GM12878 (cell line): ENCODE results near the gene POLE4. TPM values are rescaled to one million over a fixed set of nuclear protein-coding genes. Genes with fewer than 3 reads are reported as not detected.

Source experiments
- ATAC-seq: fragments of 200-7000 bp; cut with Tn5 transposase; 3 replicates; pipeline ENCODE4 v1.9.1; 2020; ENCODE audit warnings: mild to moderate bottlenecking, moderate library complexity
- BruUV-seq: library from RNA; stranded (reverse); fragments of 400-500 nt; replicated peaks from 2 replicates; lab custom pipeline; 2021; lab: Mats Ljungman, UMichigan
- CTCF ChIA-PET: fragments of 300-600 bp; sonication (Branson Sonifier 250); formaldehyde crosslinking; extraction: SDS; loops from one replicate; lab custom pipeline; 2021; ENCODE audit warnings: inconsistent platforms; lab: Yijun Ruan, JAX
- POLR2A ChIA-PET: fragments of 350-600 bp; formaldehyde crosslinking; extraction: SDS; loops from one replicate; lab custom pipeline; 2021; ENCODE audit warnings: inconsistent platforms; lab: Charles Lee
- RAD21 ChIA-PET: fragments of 300-600 bp; sonication (Branson Sonifier 250); formaldehyde crosslinking; loops from one replicate; lab custom pipeline; 2023; ENCODE audit warnings: antibody characterized with exemption; ENCODE audit not compliant: unreplicated experiment; lab: Charles Lee
- SMC1A ChIA-PET: fragments of 300-600 bp; sonication (Branson Sonifier 250); formaldehyde crosslinking; loops from one replicate; lab custom pipeline; 2023; ENCODE audit not compliant: unreplicated experiment, uncharacterized antibody; lab: Charles Lee
- DNase-seq: peaks from one replicate; pipeline ENCODE4 v3.0.0-alpha.2; 2011; ENCODE audit warnings: low read depth, low spot score
- FAIRE-seq: peaks from 3 replicates; lab custom pipeline; 2011; peaks lifted over from hg19 to GRCh38; lab: Jason Lieb, UNC
- H2AFZ ChIP-seq: 2 replicates; pipeline ENCODE4 v1.6.0; 2011; ENCODE audit warnings: low read depth, low read length, control low read depth; ENCODE audit not compliant: control insufficient read depth
- H3K27ac ChIP-seq: 2 replicates; pipeline ENCODE4 v1.5.1; 2011; ENCODE audit warnings: control low read depth; ENCODE audit not compliant: control insufficient read depth, insufficient read depth
- H3K27me3 ChIP-seq, 2 experiments: replicated peaks in 1 of 2; 2 replicates each; pipeline versions ENCODE4 v1.6.0 to v1.6.1; 2011; ENCODE audit warnings: low read length in 1 of 2; ENCODE audit not compliant: control insufficient read depth in 2 of 2, insufficient read depth in 2 of 2
- H3K36me3 ChIP-seq, 2 experiments: 2 replicates each; pipeline ENCODE4 v1.5.1; 2011; ENCODE audit warnings: low read length in 1 of 2; ENCODE audit not compliant: control insufficient read depth in 2 of 2, insufficient read depth in 2 of 2
- H3K4me1 ChIP-seq: 2 replicates; pipeline ENCODE4 v1.6.1; 2011; ENCODE audit warnings: mild to moderate bottlenecking, low read length, moderate library complexity, mixed read lengths; ENCODE audit not compliant: control insufficient read depth, insufficient read depth
- H3K4me2 ChIP-seq: 2 replicates; pipeline ENCODE4 v1.6.0; 2011; ENCODE audit warnings: control low read depth; ENCODE audit not compliant: control insufficient read depth, insufficient read depth
- H3K4me3 ChIP-seq: fragments of 200-600 bp; sonication (generic); 2 replicates; pipeline ENCODE4 v1.5.1; 2016
- H3K79me2 ChIP-seq: 2 replicates; pipeline ENCODE4 v1.6.0; 2011; ENCODE audit warnings: low read length; ENCODE audit not compliant: control insufficient read depth, insufficient read depth
- H3K9ac ChIP-seq: 2 replicates; pipeline ENCODE4 v1.8.0; 2011; ENCODE audit warnings: low read length, control low read depth, mixed read lengths; ENCODE audit not compliant: control insufficient read depth, insufficient read depth
- H3K9me3 ChIP-seq: replicated peaks from 3 replicates; pipeline ENCODE4 v1.5.1; 2011; ENCODE audit warnings: mild to moderate bottlenecking, low read length; ENCODE audit not compliant: control insufficient read depth, insufficient read depth
- H4K20me1 ChIP-seq: 2 replicates; pipeline ENCODE4 v1.6.0; 2011; ENCODE audit not compliant: control insufficient read depth, insufficient read depth
- MYB ChIP-seq: fragments of 150-350 bp; IDR thresholded peaks from 2 replicates; pipeline ENCODE4 v1.6.1; 2014; ENCODE audit warnings: mild to moderate bottlenecking, low read depth, low read length, borderline replicate concordance
- NFYA ChIP-seq: IDR thresholded peaks from 2 replicates; pipeline ENCODE4 v1.6.1; 2011; ENCODE audit warnings: low read depth, mild to moderate bottlenecking, low read length, improper control_type of control experiment, borderline replicate concordance
- RFX5 ChIP-seq: IDR thresholded peaks from 2 replicates; pipeline ENCODE4 v1.6.1; 2011; ENCODE audit warnings: low read depth, low read length, improper control_type of control experiment
- TAF1 ChIP-seq: IDR thresholded peaks from 2 replicates; pipeline ENCODE4 v1.6.1; 2011; ENCODE audit warnings: mild to moderate bottlenecking, low read depth, low read length, borderline replicate concordance
- WGBS: methylation state at CpG from one replicate; pipeline ENCODE4 v1.1.6; 2016; ENCODE audit warnings: low lambda C conversion rate; ENCODE audit not compliant: insufficient replicate concordance, insufficient coverage; ENCODE audit errors: missing lambda C conversion rate; 5-methylcytosine and 5-hydroxymethylcytosine counted together
- in situ Hi-C: fragments of 300-500 bp; cut with MboI; formaldehyde crosslinking; loops from 9 replicates; pipeline ENCODE4 v1.14.3; 2018; ENCODE audit warnings: mixed read lengths
- intact Hi-C: fragments of 100-400 bp; cut with micrococcal nuclease; formaldehyde crosslinking; loops from one replicate; pipeline ENCODE4 v1.14.2; 2022; ENCODE audit not compliant: unreplicated experiment
- polyA plus RNA-seq, 11 experiments: library from polyadenylated mRNA; depleted of rRNA in 4 of 11; unstranded in 6 of 11; stranded (reverse) in 5 of 11; fragments of >200 nt; fragmentation: Nextera tagmentation in 4 of 11; fragmentation: Illumina TruSeq in 1 of 11; extraction: Ambion mirVana in 4 of 11; extraction: Trizol in 1 of 11; gene quantifications; 1 replicate in 1 of 11; 2 replicates in 10 of 11; pipeline versions ENCODE4 v1.2.1 to v1.2.3, GENCODE V29; 2011 to 2016; ENCODE audit warnings: inconsistent platforms in 2 of 11, missing spikeins in 2 of 11, low read depth in 1 of 11
- total RNA-seq, 4 experiments: library from RNA; depleted of rRNA in 3 of 4; stranded (reverse); fragments of >200 nt in 3 of 4; fragmentation: Illumina TruSeq in 1 of 4; extraction: Trizol in 1 of 4; gene quantifications; 2 replicates each; pipeline versions ENCODE4 v1.2.1 to v1.2.3, GENCODE V29; 2013 to 2021
- TF ChIP-seq, protein P1 (sequence below): IDR thresholded peaks from 2 replicates; pipeline ENCODE4 v1.6.1; 2011; ENCODE audit warnings: borderline replicate concordance, low read depth, mild to moderate bottlenecking, moderate library complexity, mixed read lengths, low read length; ENCODE audit not compliant: insufficient read depth; ENCODE audit errors: extremely low read length
- TF ChIP-seq, protein P2 (sequence below): fragments of 450-650 bp; formaldehyde crosslinking; IDR thresholded peaks from 2 replicates; pipeline ENCODE4 v1.5.0; 2022; ENCODE audit warnings: mild to moderate bottlenecking, missing genetic modification characterization

Gene POLE4
- total and polyA plus RNA-seq, 10 of the 15 experiments (the other 5 are each of a cell fraction or from before 2014, with no cell fraction given): 38.5 to 221 (median 66.8) TPM

DNA sequence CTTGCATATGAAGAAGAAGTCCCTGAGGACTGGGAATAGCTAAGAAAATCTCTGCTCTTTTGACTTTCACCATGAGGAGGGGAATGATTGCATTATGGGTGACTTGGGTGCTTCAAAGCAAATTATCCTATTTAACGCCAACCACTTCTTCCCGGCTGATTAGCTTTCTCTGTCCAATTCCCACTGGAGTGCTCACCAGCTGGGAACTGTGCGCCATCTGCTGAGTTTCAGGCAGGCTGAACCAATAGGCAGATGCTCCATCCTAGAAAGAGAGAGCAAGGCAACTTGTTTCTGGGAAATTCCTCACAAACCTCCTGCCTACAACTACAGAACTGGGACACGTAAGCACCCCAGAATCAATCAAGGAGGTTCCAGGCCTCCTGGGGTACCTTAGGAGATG, 49.4 kb downstream of the POLE4 start:
- H3K27ac ChIP-seq: no peak overlapping the region
- 81% methylated on average over 4 of the region's 4 CpGs for WGBS
- intact Hi-C loops (no loop called here), in situ Hi-C loops (no loop called here)
- RAD21 ChIA-PET: no interaction called here
- H3K36me3 ChIP-seq: no peaks in the 10 kb centered on the region
- no peaks in the 10 kb centered on the region for H3K9me3 ChIP-seq
- ATAC-seq (no peak), DNase-seq (no peak), FAIRE-seq (no peak)
- SMC1A ChIA-PET: no interaction called here
- no TSS peak for BruUV-seq
- no peak overlapping the region for H3K4me3 ChIP-seq
- H3K4me2 ChIP-seq: no peak overlapping the region
- POLR2A ChIA-PET: no interaction called here
- no peak overlapping the region for H3K9ac ChIP-seq
- H3K79me2 ChIP-seq: no peaks in the 10 kb centered on the region
- H4K20me1 ChIP-seq: no peaks in the 10 kb centered on the region
- H2AFZ ChIP-seq: no peak overlapping the region
- H3K27me3 ChIP-seq: no peaks in the 10 kb centered on the region
- H3K4me1 ChIP-seq: no peaks in the 10 kb centered on the region
- TF ChIP-seq NFYA (no peak), TAF1 (no peak), MYB (no peak), RFX5 (no peak)
- TF ChIP-seq, protein P1, sequence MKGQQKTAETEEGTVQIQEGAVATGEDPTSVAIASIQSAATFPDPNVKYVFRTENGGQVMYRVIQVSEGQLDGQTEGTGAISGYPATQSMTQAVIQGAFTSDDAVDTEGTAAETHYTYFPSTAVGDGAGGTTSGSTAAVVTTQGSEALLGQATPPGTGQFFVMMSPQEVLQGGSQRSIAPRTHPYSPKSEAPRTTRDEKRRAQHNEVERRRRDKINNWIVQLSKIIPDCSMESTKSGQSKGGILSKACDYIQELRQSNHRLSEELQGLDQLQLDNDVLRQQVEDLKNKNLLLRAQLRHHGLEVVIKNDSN: no peak
- TF ChIP-seq, protein P2, sequence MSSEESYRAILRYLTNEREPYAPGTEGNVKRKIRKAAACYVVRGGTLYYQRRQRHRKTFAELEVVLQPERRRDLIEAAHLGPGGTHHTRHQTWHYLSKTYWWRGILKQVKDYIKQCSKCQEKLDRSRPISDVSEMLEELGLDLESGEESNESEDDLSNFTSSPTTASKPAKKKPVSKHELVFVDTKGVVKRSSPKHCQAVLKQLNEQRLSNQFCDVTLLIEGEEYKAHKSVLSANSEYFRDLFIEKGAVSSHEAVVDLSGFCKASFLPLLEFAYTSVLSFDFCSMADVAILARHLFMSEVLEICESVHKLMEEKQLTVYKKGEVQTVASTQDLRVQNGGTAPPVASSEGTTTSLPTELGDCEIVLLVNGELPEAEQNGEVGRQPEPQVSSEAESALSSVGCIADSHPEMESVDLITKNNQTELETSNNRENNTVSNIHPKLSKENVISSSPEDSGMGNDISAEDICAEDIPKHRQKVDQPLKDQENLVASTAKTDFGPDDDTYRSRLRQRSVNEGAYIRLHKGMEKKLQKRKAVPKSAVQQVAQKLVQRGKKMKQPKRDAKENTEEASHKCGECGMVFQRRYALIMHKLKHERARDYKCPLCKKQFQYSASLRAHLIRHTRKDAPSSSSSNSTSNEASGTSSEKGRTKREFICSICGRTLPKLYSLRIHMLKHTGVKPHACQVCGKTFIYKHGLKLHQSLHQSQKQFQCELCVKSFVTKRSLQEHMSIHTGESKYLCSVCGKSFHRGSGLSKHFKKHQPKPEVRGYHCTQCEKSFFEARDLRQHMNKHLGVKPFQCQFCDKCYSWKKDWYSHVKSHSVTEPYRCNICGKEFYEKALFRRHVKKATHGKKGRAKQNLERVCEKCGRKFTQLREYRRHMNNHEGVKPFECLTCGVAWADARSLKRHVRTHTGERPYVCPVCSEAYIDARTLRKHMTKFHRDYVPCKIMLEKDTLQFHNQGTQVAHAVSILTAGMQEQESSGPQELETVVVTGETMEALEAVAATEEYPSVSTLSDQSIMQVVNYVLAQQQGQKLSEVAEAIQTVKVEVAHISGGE (CRISPR knock-in tag): no peak
- CTCF ChIA-PET: interaction anchor here (0.6 to 1.4 kb wide), 3 partner anchors 84 to 92 kb away, joined by 3 to 4 read pairs (median 4); no protein-coding TSS in a partner anchor
